Ramos (cell line): ENCODE results near the gene RYR3.

Source experiments
- in situ Hi-C: fragments of 300-500 bp; cut with MboI; formaldehyde crosslinking; loops from one replicate; pipeline ENCODE4 v1.14.3; 2022; ENCODE audit warnings: low sequenced_read_pairs; ENCODE audit not compliant: unreplicated experiment

The RYR3 gene

DNA sequence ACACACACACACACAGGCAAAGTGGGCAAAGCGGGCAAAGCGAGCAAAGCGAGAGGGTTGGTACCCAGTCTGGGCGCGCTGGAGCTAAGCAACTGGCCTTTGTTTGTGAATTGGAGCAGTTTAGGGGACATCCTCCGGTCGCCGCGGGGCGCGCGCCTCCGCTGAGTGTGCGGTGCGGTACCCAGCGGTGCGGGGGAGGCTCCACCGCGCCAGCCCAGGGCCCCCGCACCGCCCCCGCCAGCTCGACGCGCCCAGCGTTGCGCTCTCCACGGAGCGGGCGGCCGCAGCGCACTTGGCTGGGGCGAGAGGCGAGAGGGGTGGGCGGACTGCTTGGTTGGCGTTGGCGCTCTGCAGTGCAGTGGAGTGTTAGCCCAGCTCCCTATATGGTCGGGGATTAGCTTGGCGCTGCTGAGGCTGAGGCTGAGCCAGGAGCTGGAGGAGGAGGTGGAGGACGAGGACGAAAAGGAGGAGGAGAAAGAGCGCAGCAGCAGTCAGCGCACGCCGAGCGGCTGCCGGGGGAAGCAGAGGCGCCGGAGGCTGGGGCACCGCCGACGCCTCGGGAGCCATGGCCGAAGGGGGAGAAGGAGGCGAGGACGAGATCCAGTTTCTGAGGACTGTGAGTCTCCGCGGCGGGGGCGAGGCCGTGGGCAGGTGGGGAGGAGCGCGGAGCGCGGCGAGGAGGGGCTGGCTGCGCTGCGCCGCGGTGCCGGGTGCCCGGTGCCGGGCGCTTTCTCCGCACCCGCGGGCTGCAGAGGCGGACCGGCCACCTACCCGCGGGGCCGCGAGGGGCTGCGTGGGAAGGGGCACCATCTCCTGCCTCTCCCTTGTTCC lies at the start of gene RYR3:
Gene RYR3, plus strand, starts transcription at position 487 of the 831 bp plus-strand sequence. Its CDS starts 79 bp downstream, at position 566.
- in situ Hi-C loops = no loop called here

DNA sequence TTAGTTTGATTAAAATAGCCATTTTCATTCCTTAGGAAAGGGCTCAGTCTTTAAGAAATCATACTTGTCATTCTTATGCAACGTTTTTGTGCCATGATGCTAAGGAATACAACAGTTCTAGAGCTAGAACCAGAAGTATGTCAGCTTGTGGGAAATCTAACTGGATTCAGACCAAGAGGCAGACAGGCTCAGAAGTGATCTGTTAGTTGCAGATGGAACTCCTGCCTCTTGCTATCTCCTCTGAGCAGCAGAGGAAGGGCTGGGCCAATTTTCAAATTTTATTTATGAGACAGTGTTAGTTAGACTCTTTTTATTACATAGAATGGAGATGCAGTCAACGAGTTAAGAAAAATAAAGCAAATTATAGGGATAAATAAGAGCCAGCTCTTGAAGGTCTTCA lies 48.5 kb upstream of the RYR3 start:
- in situ Hi-C loops = no loop called here

DNA sequence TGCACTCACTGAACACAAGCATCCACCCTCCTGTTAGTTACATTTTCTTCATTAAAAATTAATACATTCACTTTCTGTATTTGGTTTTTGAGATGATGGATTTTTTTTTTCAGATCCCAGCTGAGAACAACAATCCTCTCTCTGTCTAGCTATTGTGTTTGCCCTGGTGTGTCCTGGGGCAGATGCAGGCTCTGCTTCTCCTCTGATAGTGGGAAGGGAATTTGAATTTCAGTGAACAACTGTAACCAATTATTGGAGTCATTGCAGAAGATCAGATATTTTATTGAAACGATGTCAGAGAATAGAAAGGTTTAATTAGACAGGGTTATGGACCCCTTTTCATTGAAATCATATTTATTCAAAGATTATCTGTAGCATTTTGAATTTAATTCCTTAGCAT lies 33.1 kb upstream of the RYR3 start:
- in situ Hi-C loops = no loop called here

DNA sequence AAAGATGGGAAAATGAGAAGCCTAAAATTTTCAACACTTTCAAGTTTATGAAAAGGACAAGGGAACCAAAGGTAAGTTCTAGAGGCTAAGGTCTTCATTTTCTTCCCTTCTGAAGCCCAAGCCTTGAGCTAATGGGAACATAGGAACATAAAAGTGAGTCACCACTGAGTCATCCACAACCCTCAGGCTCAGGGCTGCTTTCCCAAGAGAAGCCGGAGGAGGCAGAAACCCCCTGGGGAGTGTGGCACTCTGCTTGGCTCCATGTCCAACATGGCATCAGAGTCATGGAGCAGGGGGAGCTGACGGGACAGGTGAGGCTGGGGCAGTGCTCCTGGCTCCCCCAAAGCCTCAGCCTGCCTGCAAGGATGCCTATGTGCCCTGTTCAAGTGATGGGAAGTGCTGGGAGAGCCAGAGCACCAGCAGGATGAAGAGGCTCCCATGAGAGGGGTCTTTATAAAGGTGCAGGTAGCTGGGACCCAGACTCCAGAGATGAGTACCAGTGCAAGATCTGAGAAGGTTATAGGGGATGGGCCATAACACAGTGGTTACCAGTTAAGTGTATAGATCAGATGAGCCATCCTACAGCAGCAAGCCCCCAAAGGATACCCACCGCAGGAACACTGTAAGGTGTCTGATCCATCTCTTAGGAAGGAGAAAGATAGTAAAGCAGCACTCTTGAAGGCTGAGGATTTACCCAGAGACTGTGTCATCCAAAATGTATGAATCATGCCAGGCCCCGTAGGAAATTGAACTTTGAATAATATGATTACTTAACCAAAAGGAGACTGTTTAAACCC lies 31.8 kb upstream of the RYR3 start:
- in situ Hi-C loops = no loop called here

GRCh38 chr15:33279613-33280205 lies 31.1 kb upstream of the RYR3 start:
- in situ Hi-C loops = no loop called here

DNA sequence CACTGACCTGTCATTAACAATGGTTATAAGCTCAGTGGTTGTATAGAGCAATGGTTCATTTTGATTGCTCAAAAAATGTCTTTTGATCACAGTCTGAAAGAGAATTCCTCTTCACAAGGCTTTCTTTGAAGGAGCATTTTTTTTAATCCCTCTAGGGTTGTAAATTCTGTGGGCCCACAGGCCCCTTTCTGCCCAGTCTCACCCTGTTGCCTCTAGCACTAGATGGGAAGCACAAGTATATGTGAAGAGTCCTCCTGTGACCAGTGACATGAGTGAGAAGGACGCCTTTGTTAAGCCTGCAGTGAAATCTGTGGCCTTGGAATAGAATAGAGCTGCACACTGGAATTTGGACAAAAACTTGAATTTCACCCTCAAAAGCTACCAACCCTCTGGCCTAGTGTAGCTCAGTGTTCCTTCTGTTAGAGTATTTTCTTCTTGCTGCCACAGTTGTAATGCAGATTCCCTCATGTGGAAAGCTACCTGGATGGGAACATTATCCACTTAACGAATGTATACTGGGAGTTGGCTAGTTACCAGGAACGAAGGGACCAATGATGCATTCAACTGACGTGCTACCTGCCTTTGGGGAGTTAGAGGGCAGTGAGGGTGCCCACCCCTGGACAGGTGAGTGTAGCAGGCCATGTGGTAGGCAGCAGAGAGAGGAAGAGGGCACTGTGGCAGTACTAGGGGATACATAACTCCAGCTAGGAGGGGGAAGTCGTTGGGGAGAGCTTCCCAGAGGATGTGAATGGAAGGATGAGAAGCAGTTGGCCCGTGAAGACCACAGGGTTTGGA lies 28.3 kb upstream of the RYR3 start:
- in situ Hi-C loops = no loop called here

- in situ Hi-C loops = no loop called here
Measured at GRCh38 chr15:33283576-33283975, 27.2 kb upstream of the RYR3 start.

DNA sequence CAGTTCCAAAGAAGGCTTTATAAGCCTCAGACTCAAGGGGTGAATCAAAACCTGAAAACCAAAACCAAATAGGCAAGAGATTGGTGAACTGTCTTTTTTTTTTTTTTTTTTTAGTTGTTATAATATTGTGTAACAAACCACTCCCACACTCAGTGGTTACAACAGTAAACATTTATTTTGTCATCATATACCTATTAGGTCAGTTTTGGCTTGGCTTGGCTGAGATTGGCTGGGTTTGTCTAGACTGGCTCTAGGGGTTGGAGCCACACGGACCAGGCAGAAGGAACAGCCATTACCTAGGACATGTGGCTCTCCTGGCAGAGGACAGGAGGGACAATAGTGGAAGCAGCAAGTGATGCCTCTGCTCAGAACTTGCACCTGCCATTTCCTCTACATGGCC lies 26.4 kb upstream of the RYR3 start:
- in situ Hi-C loops = no loop called here

GRCh38 chr15:33292717-33293307 lies 18.0 kb upstream of the RYR3 start:
- in situ Hi-C loops = no loop called here

DNA sequence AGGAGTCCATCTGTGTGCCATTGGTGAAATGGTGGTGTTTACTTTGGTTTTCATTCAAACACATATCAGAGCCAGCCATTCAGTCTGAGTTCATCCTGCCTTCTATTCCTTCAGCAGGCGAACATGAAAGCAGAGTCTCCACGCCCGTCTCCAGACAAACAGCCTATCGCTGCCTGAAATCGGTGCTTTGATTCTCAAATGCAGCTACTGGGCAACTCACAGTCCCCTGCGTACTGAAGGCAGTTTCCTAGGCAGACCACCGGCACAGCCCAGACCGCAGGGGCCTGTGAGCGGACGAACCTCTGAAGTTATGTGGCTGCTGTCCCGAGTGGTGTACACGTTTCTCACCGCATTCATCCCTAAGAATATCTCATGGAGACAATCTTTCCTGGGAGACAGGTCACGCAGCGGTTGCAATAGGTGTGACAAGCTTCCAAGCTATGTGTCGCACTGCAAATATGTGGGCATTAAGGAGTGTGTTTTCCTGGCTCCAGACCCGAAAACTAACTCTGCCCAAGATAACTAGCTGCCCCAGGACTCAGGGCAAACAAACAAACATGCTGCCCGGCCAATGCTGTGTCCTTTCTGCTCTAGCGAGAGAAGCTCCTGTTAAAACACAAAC lies 16.9 kb upstream of the RYR3 start:
- in situ Hi-C loops = no loop called here

DNA sequence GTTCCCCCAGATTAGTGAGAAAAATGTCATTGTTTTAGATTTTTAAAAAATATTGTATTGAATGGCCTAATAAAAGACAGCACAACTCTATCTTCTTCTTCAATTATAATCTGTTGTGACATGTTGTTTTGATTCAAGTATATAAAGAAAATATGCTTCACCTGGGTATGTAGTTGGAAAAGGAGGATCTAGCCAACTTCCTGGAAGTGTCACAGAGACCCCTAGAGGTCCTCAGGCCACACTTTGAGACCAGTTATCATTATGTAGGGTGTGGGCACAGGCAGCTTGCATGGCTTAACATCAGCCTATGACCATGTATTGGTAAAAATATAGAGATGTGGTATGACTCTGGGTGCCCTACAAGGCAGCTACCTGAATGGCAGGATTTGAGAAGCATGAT lies 14.7 kb upstream of the RYR3 start:
- in situ Hi-C loops = loop anchor here (5.0 kb wide), 1 partner anchor 401 kb away; no protein-coding TSS in a partner anchor

GRCh38 chr15:33296856-33297255 lies 13.9 kb upstream of the RYR3 start:
- in situ Hi-C loops = loop anchor here (5.0 kb wide), 1 partner anchor 400 kb away; no protein-coding TSS in a partner anchor

- in situ Hi-C loops = loop anchor here (5.0 kb wide), 1 partner anchor 399 kb away; no protein-coding TSS in a partner anchor
Measured at GRCh38 chr15:33298631-33299030, 12.1 kb upstream of the RYR3 start.

DNA sequence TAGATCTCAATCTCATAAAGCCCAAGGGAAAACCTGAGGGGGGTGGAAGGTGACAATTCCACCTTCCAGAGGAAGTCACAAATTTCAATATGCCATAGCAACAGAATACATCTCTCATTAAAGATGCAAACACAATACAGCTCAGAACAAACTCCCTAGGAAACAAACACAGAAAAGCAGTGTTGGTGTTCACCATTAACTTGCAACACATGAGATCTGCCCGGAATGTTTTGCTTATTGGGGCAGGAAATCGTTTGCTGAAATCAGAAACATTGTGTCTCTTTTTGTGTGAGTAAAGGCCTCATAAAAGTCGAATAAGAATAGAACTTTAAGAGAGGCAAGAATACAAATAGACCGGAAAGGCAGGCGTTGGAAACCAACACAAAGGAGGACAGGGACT lies 5.8 kb upstream of the RYR3 start:
- in situ Hi-C loops = no loop called here

DNA sequence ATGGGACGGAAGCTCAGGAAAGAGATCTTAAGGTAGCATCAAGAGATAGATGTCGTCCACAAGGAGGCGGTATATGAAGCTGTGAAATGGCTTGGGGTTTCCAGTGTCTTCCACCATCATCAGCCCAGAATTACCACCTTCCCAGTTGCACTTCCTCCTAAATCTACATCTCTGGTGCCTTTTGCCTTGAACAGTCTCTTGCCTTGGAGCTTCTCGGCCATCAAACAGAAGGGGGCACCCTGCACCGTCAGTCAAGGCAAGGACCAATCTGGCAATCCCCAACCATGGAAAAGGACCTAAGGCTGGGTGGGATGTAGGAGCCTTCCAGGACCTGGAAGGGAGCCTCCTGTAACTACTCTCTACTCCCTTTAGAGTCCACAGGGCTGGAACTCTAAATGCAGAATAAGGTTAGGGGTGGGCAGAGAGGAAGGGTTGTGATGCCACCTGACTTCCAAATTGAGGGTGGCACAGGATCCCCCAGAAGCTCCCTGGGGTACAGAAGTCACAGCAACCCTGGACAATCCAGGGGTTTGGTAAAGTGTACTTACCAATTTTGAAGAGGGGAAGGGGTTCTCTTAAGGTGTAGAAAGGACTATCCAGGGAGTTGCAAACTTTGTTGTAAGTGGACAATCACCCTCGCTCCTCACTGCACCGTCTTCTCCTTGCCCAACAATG lies 1.0 kb upstream of the RYR3 start:
- in situ Hi-C loops = no loop called here

- in situ Hi-C loops = no loop called here
Measured at GRCh38 chr15:33311312-33311971, 675 bp downstream of the RYR3 start.

GRCh38 chr15:33313491-33313890 lies 2.7 kb downstream of the RYR3 start:
- in situ Hi-C loops = no loop called here

DNA sequence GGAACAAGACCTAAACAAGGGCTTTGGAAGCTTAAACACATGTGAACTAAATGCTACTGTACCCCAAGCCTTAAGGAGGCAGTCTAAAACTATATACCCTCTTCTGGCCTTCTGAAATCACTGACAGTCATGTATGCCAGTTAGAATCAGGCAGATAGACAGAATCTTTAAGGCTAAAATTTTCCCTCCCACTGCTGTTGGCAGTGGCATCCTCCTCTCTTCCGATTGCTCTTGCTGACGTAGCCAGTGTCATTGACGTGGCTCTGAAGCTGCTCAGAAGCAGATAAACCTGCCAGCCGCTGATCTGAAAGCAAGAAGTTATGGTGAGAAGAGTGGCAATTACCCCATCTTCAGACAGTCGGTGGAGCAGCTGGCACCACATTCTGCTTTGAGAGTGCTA lies 3.3 kb downstream of the RYR3 start:
- in situ Hi-C loops = no loop called here
